NCI-H1048 (cell line): ENCODE results near the gene UBN1.
"Not testable (repeated sequence)": the region's sequence is repeated elsewhere in the genome, so short reads cannot be mapped to it uniquely, and the experiment has no call there.

Source experiments
- DNase-seq: peaks from one replicate; lab custom pipeline; 2025; lab: John Stamatoyannopoulos, UW

The UBN1 gene

DNA sequence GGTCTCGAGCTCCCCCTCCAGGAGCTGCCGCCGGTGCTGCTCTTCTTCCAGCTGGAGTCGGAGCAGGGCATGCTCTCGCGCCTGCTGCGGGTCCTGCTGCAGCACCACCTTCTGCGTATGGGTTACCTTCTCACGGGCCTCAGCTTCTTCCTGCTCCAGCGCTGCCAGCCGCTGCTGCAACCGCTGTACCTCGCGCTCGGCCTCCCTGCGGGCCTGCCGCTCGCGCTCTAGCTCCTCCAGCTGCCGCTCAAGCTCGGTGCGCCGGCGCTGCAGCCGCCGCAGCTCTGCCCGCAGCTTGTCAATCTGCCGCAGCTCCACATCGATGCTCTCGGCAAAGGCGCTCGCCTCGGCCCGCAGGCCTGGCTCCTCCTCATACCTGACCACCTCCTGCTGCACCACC lies 36.9 kb downstream of the UBN1 start:
- DNase-seq = no peak

DNA sequence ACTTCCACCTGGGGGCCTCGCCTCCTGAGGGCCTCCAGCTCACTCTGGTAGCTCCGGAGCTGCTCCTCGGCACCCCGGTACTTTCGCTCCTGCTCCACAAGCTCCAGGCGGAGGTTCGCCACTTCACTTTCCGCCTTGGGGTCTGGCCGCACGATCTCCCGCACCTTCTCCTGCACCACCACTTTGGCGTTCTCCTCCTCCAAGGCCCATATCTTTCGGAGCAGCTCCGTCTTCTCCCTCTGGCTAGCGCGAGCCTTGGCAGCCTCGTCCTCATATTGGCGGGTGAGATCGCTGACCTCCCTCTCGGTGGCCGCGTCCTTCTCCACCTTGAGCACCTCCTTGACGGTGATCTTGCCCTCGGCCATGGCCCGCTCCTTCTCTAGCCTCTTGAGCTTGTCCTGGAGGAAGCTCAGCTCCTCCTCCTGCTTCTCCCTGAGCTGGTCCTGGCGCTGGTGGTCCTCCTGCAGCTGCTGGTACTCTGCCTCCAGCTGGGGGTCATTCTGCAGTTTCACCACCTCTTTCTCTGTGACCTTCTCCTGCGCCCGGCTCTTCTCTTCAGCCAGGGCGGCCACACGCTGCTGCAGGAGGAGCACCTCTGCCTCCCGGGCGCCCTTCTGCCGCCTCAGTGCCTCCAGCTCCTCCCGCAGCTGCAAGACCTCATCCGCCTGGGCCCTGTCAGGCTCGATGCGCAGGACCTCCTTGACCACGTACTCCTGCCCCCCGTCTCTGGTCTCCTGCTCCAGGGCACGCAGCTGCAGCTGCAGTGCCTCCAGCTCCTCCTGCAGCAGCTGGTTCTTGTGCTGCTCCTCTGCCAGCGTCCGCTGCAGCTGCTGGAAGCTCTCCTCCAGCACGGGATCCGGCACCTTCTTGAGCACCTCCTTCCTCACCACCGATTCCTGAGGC lies 37.9 kb downstream of the UBN1 start:
- no peak for DNase-seq

DNA sequence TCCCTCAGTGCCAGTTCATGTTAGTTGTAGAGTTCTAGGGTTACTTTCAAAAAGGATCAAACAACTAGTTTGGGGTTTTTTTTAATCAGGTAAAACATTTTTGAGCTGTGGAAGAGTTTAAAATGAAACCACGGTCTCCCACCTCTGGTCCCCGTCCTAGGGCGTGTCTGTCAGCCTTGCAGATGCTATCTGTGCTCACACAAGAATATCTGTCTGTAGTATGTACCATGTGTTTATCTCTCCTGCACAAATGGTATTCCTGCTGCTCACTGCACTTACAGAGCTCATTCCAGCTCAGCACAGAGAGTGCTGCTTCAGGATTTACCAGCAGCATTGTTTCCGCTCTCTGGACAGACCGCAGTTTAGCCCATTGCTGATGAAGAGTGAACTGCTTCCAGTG lies 38.9 kb downstream of the UBN1 start:
- no peak for DNase-seq

DNA sequence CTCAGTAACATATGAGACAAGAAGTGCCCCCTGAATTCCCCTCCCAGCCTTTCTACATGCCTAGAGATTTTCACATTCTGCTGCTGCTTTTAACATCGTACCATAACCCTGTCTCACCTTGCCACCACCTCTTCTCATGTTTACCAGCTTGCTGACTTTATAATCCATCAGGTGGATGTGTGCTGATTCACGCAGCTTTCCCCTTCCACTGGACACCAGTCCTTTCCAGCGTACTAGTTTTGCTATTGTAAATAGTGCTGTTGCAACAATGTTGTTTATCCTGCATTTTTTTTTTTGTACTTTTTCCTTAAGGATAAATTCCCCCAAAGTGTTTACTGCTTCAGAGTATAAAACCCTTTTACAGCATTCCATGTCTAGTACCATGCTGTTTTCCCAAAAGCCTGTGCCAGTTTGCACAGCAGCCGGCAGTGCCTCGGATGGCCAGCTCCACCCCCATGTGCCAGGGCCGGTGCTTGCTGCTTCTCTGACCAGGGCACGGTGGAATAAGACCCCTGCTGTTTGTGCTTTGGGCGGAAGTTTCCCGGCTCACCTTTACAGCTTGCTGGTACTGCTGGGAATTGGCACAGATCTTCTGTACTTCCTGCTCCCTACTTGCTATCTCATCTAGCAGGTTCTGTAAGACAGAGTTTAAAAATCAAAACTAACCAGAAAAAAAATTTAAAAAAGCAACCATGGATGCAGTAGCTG lies 41.3 kb downstream of the UBN1 start:
- no peak for DNase-seq

DNA sequence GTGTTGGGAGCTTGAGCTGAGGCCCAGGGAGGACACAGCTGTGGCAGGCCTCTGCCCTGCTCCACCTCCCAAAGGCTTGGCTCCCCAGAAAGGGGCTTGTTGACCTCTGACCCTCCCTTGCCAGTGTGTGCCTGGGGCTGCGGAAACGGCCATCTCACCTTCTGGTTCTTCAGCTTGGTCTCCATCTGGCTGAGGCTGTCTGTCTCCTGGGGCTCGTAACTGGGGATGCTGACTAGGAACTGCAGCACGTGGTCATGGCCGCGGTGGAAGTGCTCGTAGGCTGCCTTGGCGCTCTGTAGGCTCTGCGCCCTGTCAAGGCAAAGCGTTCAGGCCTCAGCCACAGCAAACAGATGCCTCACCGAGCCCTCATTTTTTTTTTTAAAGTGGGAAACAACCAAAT lies 42.7 kb downstream of the UBN1 start:
- no peak for DNase-seq

DNA sequence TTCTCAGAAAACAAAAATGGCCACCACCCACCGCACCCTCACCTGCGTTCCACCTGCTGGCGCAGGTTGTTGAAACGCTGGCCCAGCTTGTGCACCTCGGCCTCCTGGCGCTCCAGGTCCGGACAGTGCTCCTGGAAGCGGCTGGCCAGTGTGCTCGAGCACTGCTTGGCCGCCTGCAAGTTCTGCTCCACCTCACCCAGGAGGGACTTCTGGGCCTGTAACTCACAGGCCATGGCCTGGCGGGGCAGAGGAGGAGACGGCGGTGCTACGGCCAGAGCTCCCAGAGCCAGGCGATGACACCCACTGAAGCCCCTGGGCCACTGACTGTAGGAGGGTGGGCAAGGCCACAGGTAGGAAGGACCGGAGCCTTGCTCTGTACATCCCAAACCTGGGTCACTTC lies 43.4 kb downstream of the UBN1 start:
- DNase-seq = no peak

DNA sequence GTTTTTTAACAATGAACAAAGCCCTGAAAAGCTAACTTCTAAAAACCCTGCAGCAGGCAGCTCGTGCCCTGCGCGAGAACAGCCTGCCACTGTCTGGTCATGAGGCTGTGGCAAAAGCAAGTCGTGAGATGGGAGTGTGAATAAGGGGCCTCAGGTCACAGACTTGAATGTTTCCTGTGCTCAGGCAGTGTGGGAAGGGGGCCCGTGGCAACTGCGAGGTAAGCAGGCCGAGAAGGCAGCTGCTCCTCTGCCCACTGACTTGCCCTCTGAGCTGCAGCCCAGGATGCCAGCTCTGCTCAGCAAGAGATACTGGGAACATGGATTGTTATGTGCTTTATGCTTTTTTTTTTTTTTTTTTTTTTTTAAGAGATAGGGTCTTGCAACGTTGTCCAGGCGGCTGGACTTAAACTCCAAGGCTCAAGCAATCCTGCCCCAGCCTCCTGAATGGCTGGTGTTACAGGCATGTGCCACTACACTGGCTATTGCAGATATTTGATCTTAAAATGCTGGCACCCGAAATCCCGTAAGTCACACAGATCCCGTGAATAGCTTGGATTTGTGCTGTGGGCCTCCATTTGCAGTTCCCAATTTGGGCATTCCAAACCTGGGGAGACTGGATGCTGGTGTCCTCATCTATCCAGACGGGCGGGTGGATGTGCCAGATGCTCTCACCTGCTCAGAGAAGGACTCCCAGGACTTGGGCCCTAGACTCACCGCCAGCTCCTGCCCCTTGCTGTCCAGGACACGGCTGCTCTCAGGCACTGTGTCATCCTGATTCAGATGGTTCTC lies 44.0 kb downstream of the UBN1 start:
- no peak for DNase-seq

DNA sequence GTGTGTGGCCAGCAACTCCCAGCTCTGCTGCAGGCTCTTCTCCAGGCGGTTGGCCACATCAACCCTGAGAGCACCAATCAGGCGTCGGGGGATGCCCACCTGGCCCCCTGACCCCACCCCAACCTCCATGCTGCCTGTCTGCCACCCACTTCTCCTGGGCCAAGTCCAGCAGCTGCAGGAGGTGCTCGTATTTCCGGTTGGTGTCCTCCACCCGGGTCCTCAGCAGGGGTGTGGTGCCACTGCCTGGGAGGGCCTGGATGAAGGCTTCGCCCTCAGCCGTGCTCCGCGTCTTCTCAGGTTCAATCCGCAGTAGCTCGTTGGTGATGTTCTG lies 44.6 kb downstream of the UBN1 start:
- DNase-seq = no peak

DNA sequence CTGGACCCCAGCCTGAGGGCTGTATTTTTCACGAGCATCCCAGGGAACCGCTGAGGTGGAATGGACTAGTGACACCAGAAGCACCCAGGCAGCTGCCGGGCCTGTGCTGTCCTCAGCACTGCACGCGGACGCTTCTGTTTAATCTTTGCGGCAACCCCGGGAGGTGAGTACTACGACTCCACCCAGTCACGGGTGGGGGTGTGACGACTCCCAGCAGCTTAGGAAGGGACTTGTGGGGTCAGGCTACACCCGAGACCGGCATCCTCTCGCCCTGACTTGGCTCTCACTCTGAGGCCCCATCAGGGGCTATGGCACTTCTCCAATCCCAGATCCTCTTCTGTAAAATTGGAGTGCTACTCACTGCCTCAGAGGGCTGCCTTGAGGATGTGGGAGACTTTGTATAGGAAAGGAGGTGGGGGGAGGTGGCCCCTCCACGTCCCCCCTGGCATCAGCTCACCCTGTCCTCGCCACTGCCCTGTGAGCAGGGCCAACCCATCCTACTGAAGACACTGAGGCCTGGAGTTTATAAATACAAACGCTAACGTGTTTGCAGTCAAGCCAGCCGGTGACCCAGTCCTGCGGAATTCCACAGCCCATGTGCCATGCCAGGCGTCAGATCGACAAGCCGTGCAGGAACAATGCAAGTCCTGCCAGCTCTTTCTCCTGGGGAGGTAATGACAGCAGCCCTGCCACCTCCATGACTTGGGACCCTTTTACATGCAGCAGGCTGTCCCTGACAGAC lies 45.3 kb downstream of the UBN1 start:
- DNase-seq = no peak

DNA sequence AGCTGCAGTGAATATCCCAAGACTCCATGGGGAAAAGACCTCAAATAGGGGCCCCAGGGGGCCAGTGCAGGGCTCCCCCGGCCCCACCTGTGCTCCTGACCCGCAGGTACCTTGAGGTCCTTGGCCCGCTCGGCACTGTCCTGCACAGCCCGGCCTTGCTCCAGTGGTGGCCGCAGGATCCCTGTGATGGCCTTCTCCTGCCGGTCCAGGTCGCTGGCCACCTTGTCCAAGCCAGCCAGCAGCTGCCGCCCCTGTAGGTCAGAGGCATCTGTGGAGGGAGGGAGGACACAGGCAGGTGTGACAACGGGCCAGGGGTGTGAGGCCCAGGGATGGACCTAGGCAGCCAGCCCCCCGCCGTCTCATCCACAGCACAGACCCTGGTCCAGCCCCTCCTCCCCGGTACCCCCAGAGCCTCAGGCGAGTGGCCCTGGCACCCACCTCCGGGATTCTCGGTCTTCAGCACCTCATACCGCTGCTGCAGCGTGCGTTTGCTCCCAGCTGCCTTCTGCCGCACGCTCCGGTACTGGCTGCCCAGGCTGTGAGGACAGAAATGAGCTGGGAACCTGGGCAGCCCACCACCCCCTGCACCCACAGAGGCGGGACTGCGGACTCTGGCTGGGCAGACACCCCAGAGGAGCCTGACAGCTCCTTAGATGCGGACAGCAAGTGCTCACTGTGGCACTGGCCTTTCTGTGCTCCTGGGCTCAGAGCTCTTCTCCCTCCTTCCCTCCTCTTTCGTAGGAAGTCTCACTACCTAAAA lies 46.0 kb downstream of the UBN1 start:
- DNase-seq = no peak

DNA sequence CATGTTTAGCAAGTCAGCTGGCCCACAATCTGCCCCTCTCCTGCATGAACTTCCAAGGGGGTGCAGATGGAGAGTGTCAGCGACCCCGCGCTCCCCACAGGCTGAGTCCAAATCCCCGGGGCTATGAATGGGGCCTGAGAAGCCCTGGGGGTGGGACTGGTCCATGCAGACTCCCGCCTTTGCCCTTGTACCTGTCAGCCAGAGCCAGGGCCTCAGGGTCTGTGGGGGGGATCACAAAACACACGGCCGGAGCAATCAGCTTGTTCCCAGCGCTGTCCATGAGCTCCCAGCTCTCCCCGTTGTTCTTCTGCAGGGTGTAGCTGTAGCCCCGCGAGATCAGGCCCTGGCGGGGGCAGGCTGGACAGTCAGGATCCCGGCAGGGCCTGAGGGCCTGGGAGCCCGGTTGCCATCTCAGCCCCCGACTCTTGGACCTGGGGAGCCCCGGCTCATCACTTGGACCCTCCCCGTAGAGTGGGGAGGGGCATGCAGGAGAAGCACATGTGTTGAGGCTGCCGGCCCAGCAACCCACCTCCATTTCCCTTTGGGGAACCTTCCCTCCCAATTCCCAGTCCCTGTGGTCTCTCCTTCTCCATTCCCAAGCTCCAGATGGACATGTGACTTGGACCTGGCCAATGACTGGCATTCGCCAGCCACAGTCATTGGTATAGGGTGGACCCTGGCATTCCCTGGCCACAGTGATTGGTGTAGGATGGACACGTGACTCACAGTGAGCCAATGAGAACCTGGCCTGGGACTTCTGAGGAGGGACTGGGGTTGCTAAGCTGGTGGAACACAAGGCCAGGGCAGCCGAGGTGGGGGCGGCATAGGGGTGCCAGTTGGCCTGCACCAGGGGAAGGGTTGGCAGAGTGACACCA lies 47.2 kb downstream of the UBN1 start:
- no peak for DNase-seq

DNA sequence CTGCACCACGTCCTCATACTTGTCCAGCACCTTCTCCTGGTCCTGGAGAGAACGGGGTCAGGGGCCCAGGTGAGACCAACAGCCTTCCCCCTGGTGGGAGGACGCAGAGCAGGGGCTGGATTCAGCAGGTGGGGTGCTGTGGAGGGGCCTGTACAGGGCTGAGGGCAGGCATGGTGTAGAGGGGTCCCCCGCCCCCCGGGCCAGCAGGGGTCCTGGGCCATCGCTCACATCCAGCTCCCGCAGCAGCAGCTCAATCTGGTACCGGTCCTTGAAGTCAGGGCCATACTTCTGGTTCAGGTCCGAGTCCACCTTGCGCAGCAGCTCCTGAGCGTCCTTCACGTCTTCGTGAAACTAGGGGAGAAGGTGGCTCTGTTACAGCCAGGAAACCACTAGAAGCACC lies 48.1 kb downstream of the UBN1 start:
- no peak for DNase-seq

DNA sequence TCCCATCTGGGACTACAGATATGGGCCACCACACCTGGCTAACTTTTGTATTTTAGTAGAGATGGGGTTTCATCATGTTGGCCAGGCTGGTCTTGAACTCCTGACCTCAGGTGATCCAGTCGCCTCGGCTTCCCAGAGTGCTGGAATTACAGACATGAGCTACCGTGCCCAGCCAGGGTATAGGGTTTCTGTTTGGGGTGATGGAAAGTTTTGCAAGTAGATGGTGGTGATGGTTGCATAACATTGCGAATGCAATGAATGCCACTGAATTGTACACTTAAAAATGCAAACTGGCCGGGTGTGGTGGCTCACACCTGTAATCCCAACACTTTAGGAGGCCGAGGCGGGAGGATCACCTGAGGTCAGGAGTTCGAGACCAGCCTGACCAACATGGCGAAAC lies 49.5 kb downstream of the UBN1 start:
- not testable (repeated sequence) for DNase-seq

DNA sequence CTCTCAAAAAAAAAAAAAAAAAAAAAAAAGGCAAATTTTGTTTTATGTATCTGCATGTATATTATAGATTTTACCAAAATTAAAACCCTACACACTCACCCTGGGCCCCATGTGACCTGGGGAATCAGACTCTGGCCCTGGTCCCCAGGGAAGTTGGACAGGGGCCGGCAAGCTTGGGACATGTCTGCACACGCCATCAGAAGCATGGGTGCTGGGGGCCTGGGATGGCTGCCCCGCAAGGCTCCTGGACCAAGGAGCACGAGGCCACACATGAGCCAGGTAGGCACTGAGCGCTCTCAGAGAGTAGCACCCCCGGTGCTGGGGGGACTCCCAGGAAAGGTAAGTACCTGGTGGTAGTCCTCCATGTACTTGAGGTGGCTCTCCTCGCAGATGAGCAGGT lies 50.0 kb downstream of the UBN1 start:
- no peak for DNase-seq

DNA sequence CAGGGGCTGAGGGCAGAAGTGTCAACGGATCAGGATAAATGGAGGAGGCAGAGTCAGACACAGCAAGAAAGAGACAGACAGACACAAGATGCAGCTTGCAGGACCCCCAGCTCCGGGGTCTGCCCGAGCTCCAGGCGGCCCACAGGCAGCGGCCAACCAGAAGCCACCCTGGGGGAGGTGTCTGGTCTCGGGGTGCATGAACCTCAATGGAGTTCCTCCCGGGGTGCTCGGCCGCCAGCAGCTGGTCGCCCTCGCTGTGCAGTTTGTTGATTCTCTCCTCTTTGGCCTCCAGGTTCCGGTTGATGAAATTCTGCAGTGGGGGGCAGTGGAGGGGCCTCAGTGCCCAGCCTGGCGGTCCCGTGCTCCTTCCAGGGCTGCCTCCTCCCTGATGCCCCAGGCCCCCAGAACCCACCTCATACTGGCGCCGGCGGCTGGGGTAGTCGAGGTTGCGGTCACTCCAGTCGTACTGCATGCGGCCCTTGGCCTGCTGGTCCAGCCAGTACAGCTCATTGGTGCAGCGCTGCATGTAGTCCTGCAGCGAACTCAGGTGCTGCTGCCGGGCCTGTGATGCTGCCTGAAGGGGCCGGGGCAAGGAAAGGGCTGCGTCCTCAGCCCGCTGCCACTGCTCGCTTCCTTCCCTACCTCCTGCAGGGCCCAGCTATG lies 51.7 kb downstream of the UBN1 start:
- no peak for DNase-seq

DNA sequence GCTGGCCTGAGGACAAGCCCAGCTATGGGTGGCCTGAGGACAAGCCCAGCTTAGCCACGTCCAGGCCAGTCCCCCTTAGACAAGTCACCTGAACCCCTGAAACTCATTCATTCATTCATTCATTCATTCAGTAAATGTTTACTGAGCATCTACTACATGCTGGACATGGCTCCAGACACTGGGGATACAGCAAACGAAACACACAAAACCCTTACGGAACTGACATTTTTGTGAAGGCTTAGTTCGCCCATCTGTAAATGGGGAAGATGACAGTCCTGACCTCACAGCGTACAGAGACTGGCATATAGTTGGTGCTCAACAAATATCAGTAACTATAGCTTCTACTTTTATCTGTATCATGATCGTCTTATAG lies 52.2 kb downstream of the UBN1 start:
- DNase-seq = no peak

DNA sequence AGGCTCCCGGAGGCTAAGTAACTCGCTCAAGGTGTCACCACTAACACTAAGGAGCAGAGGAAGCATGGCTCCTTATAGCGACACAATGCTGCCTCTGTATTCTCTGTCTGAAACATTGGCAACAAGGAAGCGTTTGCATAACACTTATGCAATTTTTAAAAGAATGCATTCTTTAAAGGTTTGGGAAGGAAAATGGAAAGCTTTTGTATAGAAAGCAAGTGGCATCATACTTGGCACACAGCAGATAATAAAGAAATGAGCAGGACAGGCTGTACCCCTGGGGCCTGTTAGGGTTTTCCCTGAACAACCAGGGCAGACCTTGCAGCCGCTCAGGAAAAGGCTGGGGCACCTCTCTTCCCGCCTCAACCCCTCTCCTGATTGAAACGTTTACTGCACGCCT lies 52.8 kb downstream of the UBN1 start:
- DNase-seq = no peak

DNA sequence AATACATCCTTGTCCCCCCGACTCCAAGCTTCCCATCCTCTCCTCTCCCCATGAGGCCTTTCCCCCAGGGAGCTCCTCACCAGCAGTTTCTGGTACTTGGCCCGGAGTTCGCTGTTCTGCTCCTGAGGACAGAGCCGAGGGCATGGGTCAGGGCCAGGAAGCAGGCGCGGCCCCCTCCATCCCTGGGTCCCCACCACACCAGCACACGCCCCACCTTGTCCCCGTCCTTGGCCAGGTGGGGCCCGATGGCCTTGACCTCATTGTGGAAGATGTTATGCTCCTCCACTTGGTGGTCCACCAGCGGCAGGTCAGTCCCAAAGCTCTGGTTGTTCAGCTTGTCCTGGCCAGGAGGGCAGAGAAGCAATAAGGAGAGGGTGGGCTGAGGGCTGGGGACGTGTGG lies 53.5 kb downstream of the UBN1 start:
- DNase-seq = no peak

DNA sequence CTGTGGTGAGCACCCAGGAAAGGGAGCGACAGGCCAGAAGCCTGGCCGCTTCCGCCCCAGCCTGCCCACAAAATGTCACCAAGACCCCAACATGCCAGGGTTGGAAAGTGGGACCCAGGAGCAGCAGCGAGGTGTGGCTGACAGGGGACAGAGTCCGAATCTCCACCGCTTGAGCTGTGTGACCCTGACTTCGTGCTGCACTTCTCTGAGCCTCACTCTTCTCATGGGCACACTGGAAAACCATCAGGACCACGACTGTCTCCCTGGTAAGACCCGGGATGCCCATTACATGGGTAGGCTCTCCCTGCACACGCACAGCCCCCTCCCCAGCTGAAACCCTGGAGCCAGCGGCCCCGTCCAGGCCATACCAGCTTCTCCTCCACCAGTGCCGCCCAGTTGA lies 54.8 kb downstream of the UBN1 start:
- DNase-seq = no peak
